H9 (cell line): Measurements from ENCODE around the gene ADGRG7. TPM values are rescaled to one million over a fixed set of nuclear protein-coding genes. Genes with fewer than 3 reads are reported as not detected.

Experiments used
- DNase-seq: peaks from one replicate; pipeline ENCODE4 v3.0.0-alpha.2; 2017
- H2AFZ ChIP-seq: one replicate; pipeline ENCODE4 v1.6.1; 2013; ENCODE audit warnings: mild to moderate bottlenecking, low read length, control low read depth, moderate library complexity
- H2AK5ac ChIP-seq: 2 replicates; pipeline ENCODE4 v1.6.1; 2013; ENCODE audit warnings: low read length, control low read depth, mixed read lengths; ENCODE audit not compliant: insufficient read length
- H2BK120ac ChIP-seq: one replicate; pipeline ENCODE4 v1.6.1; 2013; ENCODE audit warnings: low read depth, mild to moderate bottlenecking, low read length, control low read depth, inconsistent platforms; ENCODE audit not compliant: poor library complexity, severe bottlenecking
- H2BK12ac ChIP-seq: 2 replicates; pipeline ENCODE4 v1.6.1; 2013; ENCODE audit warnings: low read length, control low read depth, mixed read lengths, low read depth; ENCODE audit not compliant: insufficient read length
- H2BK15ac ChIP-seq: 2 replicates; pipeline ENCODE4 v1.6.1; 2013; ENCODE audit warnings: low read depth, low read length, control low read depth
- H2BK20ac ChIP-seq: one replicate; pipeline ENCODE4 v1.6.1; 2013; ENCODE audit warnings: low read depth, mild to moderate bottlenecking, low read length, control low read depth, inconsistent platforms; ENCODE audit not compliant: poor library complexity, severe bottlenecking
- H2BK5ac ChIP-seq: 2 replicates; pipeline ENCODE4 v1.6.1; 2013; ENCODE audit warnings: low read length, control low read depth, mixed read lengths; ENCODE audit not compliant: insufficient read length
- H3K14ac ChIP-seq: 2 replicates; pipeline ENCODE4 v1.6.1; 2013; ENCODE audit warnings: low read length, control low read depth; ENCODE audit not compliant: insufficient read depth
- H3K18ac ChIP-seq: 2 replicates; pipeline ENCODE4 v1.6.1; 2013; ENCODE audit warnings: low read depth, mild to moderate bottlenecking, mixed read lengths, low read length, control low read depth; ENCODE audit not compliant: insufficient read length
- H3K23ac ChIP-seq: 2 replicates; pipeline ENCODE4 v1.6.1; 2013; ENCODE audit warnings: low read length, control low read depth, mixed read lengths, low read depth; ENCODE audit not compliant: insufficient read length
- H3K23me2 ChIP-seq: 2 replicates; pipeline ENCODE4 v1.6.1; 2013; ENCODE audit warnings: low read depth, mild to moderate bottlenecking, mixed read lengths, low read length, control low read depth; ENCODE audit not compliant: insufficient read length, poor library complexity, severe bottlenecking
- H3K27ac ChIP-seq: 2 replicates; pipeline ENCODE4 v1.5.1; 2013; ENCODE audit warnings: low read length, control low read depth, mixed read lengths, low read depth; ENCODE audit not compliant: insufficient read length
- H3K27me3 ChIP-seq: 2 replicates; pipeline ENCODE4 v1.6.1; 2013; ENCODE audit warnings: low read length, control low read depth, inconsistent platforms; ENCODE audit not compliant: insufficient read depth
- H3K4ac ChIP-seq: 2 replicates; pipeline ENCODE4 v1.6.1; 2013; ENCODE audit warnings: low read depth, mild to moderate bottlenecking, control low read depth, inconsistent platforms, low read length, moderate library complexity
- H3K4me1 ChIP-seq: 2 replicates; pipeline ENCODE4 v1.6.1; 2013; ENCODE audit warnings: low read length, control low read depth, inconsistent platforms; ENCODE audit not compliant: insufficient read depth
- H3K4me2 ChIP-seq: 2 replicates; pipeline ENCODE4 v1.6.1; 2013; ENCODE audit warnings: low read length, control low read depth, mixed read lengths; ENCODE audit not compliant: insufficient read length, insufficient read depth
- H3K56ac ChIP-seq: 2 replicates; pipeline ENCODE4 v1.6.1; 2013; ENCODE audit warnings: low read depth, mild to moderate bottlenecking, mixed read lengths, low read length, control low read depth; ENCODE audit not compliant: insufficient read length
- H3K79me1 ChIP-seq: 2 replicates; pipeline ENCODE4 v1.6.1; 2013; ENCODE audit warnings: low read depth, mild to moderate bottlenecking, moderate library complexity, low read length, control low read depth, inconsistent platforms; ENCODE audit not compliant: insufficient read depth, poor library complexity, severe bottlenecking
- H3K79me2 ChIP-seq: 2 replicates; pipeline ENCODE4 v1.6.1; 2013; ENCODE audit warnings: low read length, control low read depth, inconsistent platforms; ENCODE audit not compliant: insufficient read depth
- H3K9ac ChIP-seq: 2 replicates; pipeline ENCODE4 v1.6.1; 2013; ENCODE audit warnings: low read length, control low read depth, mixed read lengths; ENCODE audit not compliant: insufficient read length; ENCODE audit errors: extremely low read depth
- H3K9me3 ChIP-seq: one replicate; pipeline ENCODE4 v1.6.1; 2013; ENCODE audit warnings: low read depth, low read length, inconsistent platforms; ENCODE audit not compliant: control insufficient read depth
- H3T11ph ChIP-seq: one replicate; pipeline ENCODE4 v1.6.1; 2013; ENCODE audit warnings: mild to moderate bottlenecking, low read length, control low read depth, inconsistent platforms
- H4K20me1 ChIP-seq: one replicate; pipeline ENCODE4 v1.6.1; 2013; ENCODE audit not compliant: control insufficient read depth, insufficient read length, insufficient read depth
- H4K5ac ChIP-seq: 2 replicates; pipeline ENCODE4 v1.6.1; 2013; ENCODE audit warnings: low read depth, mild to moderate bottlenecking, mixed read lengths, low read length, control low read depth; ENCODE audit not compliant: insufficient read length
- H4K8ac ChIP-seq: replicated peaks from 2 replicates; pipeline ENCODE4 v1.6.1; 2013; ENCODE audit warnings: low read length, control low read depth, mixed read lengths, low read depth; ENCODE audit not compliant: insufficient read length
- H4K91ac ChIP-seq: 2 replicates; pipeline ENCODE4 v1.6.1; 2013; ENCODE audit warnings: low read depth, mild to moderate bottlenecking, moderate library complexity, mixed read lengths, low read length, control low read depth; ENCODE audit not compliant: insufficient read length
- H3K27ac Mint-ChIP-seq, 3 experiments: 2 replicates in 2 of 3; 3 replicates in 1 of 3; pipeline ENCODE4 v1.8.0; 2020 to 2021; ENCODE audit warnings: mixed read lengths in 3 of 3, mild to moderate bottlenecking in 1 of 3, moderate library complexity in 1 of 3
- H3K27me3 Mint-ChIP-seq: 2 replicates; pipeline ENCODE4 v1.8.0; 2021; ENCODE audit warnings: low read depth, mild to moderate bottlenecking, moderate library complexity, mixed read lengths
- H3K36me3 Mint-ChIP-seq, 3 experiments: 2 replicates in 2 of 3; 3 replicates in 1 of 3; pipeline ENCODE4 v1.8.0; 2020 to 2021; ENCODE audit warnings: low read depth in 3 of 3, mixed read lengths in 3 of 3; ENCODE audit not compliant: insufficient read depth in 1 of 3
- H3K4me1 Mint-ChIP-seq, 2 experiments: 2 replicates each; pipeline ENCODE4 v1.8.0; 2020; ENCODE audit warnings: mixed read lengths in 2 of 2
- H3K4me3 Mint-ChIP-seq, 2 experiments: 2 replicates in 1 of 2; 3 replicates in 1 of 2; pipeline ENCODE4 v1.8.0; 2020 to 2021; ENCODE audit warnings: mild to moderate bottlenecking in 2 of 2, mixed read lengths in 2 of 2, moderate library complexity in 1 of 2
- H3K9me3 Mint-ChIP-seq, 2 experiments: 2 replicates in 1 of 2; 3 replicates in 1 of 2; pipeline ENCODE4 v1.8.0; 2020; ENCODE audit warnings: mild to moderate bottlenecking in 2 of 2, mixed read lengths in 2 of 2, moderate library complexity in 1 of 2
- CTCF ChIP-seq: fragments of 200-600 bp; sonication (generic); conservative IDR thresholded peaks from 3 replicates; pipeline ENCODE4 v1.8.0; 2021; ENCODE audit warnings: antibody characterized with exemption, mild to moderate bottlenecking
- total RNA-seq: library from RNA; stranded (reverse); gene quantifications from 2 replicates; pipeline ENCODE4 v1.2.1, GENCODE V29; 2021

ADGRG7 gene
- total RNA-seq, 1 experiment from 2014 or later: not detected

GRCh38 chr3:100578646-100579045 is 30.8 kb upstream of the ADGRG7 start:
- Histone ChIP-seq H3K14ac (no peak overlapping the region), H2BK120ac (no peak overlapping the region), H4K8ac (no peak overlapping the region), H3K18ac (no peak overlapping the region), H3K56ac (no peak overlapping the region), H3K9ac (no peak overlapping the region), H3K9me3 (no peaks in the 10 kb centered on the region), H3K79me1 (no peaks in the 10 kb centered on the region), H2AFZ (no peak overlapping the region), H3K27me3 (no peaks in the 10 kb centered on the region), H3K4me1 (no peaks in the 10 kb centered on the region), H3K4ac (no peak overlapping the region), H3T11ph (no peak overlapping the region), H3K23me2 (no peaks in the 10 kb centered on the region), H2AK5ac (no peak overlapping the region), H3K79me2 (no peaks in the 10 kb centered on the region), H2BK15ac (no peak overlapping the region), H4K20me1 (no peaks in the 10 kb centered on the region), H3K4me2 (no peak overlapping the region), H2BK12ac (no peak overlapping the region), H3K23ac (no peak overlapping the region), H3K27ac (no peak overlapping the region), H4K5ac (no peak overlapping the region), H2BK5ac (no peak overlapping the region), H4K91ac (no peak overlapping the region), H2BK20ac (no peak overlapping the region)
- no peak for DNase-seq
- TF ChIP-seq CTCF: no peak
- no peaks in the 10 kb centered on the region; a peak in 1 of 7 replicates for H3K36me3 Mint-ChIP-seq
- peaks cover 0 to 3% of the 10 kb centered on the region in 2 experiments; a peak in 1 of 5 replicates for H3K9me3 Mint-ChIP-seq
- no peak overlapping the region for H3K27ac Mint-ChIP-seq
- no peaks in the 10 kb centered on the region; the same call in 1 of the 2 replicates for H3K27me3 Mint-ChIP-seq
- no peak overlapping the region for H3K4me3 Mint-ChIP-seq
- H3K4me1 Mint-ChIP-seq: peaks cover 16 to 17% of the 10 kb centered on the region in 2 experiments
